Keratinocyte (primary cell): ENCODE results near the gene HOXA11. TPM values are rescaled to one million over a fixed set of nuclear protein-coding genes. Genes with fewer than 3 reads are reported as not detected.

Experiments used
- DNase-seq: peaks from one replicate; pipeline ENCODE4 v3.0.0-alpha.2; 2011; ENCODE audit warnings: low read depth, missing footprints, low spot score
- FAIRE-seq: peaks from 2 replicates; lab custom pipeline; 2011; peaks lifted over from hg19 to GRCh38; lab: Jason Lieb, UNC
- H2AFZ ChIP-seq: 2 replicates; pipeline ENCODE4 v1.6.0; 2012; ENCODE audit warnings: low read length, control low read depth, inconsistent platforms; ENCODE audit not compliant: control insufficient read depth
- H3K27ac ChIP-seq: 2 replicates; pipeline ENCODE4 v1.5.1; 2011; ENCODE audit warnings: low read length; ENCODE audit not compliant: control insufficient read depth, insufficient read depth
- H3K27me3 ChIP-seq: 3 replicates; pipeline ENCODE4 v1.6.0; 2011; ENCODE audit warnings: low read length; ENCODE audit not compliant: control insufficient read depth, insufficient read depth; ENCODE audit errors: extremely low read depth
- H3K36me3 ChIP-seq, 2 experiments: 2 replicates in 1 of 2; 3 replicates in 1 of 2; pipeline ENCODE4 v1.5.1; 2011; ENCODE audit warnings: low read length in 2 of 2, mild to moderate bottlenecking in 1 of 2; ENCODE audit not compliant: control insufficient read depth in 2 of 2, insufficient read depth in 2 of 2; ENCODE audit errors: extremely low read depth in 1 of 2
- H3K4me1 ChIP-seq: 3 replicates; pipeline ENCODE4 v1.5.1; 2011; ENCODE audit warnings: low read length; ENCODE audit not compliant: control insufficient read depth, insufficient read depth; ENCODE audit errors: extremely low read depth
- H3K4me2 ChIP-seq: 3 replicates; pipeline ENCODE4 v1.6.0; 2011; ENCODE audit warnings: low read depth, low read length; ENCODE audit not compliant: control insufficient read depth, insufficient read depth; ENCODE audit errors: extremely low read depth
- H3K4me3 ChIP-seq, 3 experiments: fragments of 200-600 bp in 1 of 3; sonication (generic) in 1 of 3; 2 replicates in 2 of 3; 3 replicates in 1 of 3; pipeline ENCODE4 v1.5.1; 2011 to 2016; ENCODE audit warnings: low read length in 3 of 3, mild to moderate bottlenecking in 3 of 3, control low read depth in 2 of 3, inconsistent platforms in 1 of 3, low read depth in 1 of 3, mixed read lengths in 1 of 3, mixed run types in 1 of 3, moderate library complexity in 1 of 3; ENCODE audit not compliant: control insufficient read depth in 2 of 3, insufficient read depth in 2 of 3; ENCODE audit errors: extremely low read depth in 1 of 3
- H3K79me2 ChIP-seq: 2 replicates; pipeline ENCODE4 v1.6.0; 2012; ENCODE audit warnings: low read length; ENCODE audit not compliant: control insufficient read depth, insufficient read depth
- H3K9ac ChIP-seq: 3 replicates; pipeline ENCODE4 v1.6.0; 2011; ENCODE audit warnings: low read length; ENCODE audit not compliant: control insufficient read depth, insufficient read depth; ENCODE audit errors: extremely low read depth
- H3K9me1 ChIP-seq: 3 replicates; pipeline ENCODE4 v1.6.0; 2011; ENCODE audit warnings: low read length; ENCODE audit not compliant: control insufficient read depth, insufficient read depth; ENCODE audit errors: extremely low read depth
- H3K9me3 ChIP-seq: 2 replicates; pipeline ENCODE4 v1.5.1; 2012; ENCODE audit warnings: low read depth, low read length; ENCODE audit not compliant: control insufficient read depth
- H4K20me1 ChIP-seq: 3 replicates; pipeline ENCODE4 v1.6.0; 2011; ENCODE audit warnings: low read length; ENCODE audit not compliant: control insufficient read depth, insufficient read depth; ENCODE audit errors: extremely low read depth
- CTCF ChIP-seq, 3 experiments: IDR thresholded peaks in 1 of 3; conservative IDR thresholded peaks in 1 of 3; optimal IDR thresholded peaks in 1 of 3; 2 replicates in 2 of 3; 3 replicates in 1 of 3; pipeline versions ENCODE3 to v1.5.1; 2011; ENCODE audit warnings: low read length in 3 of 3, mild to moderate bottlenecking in 3 of 3, moderate library complexity in 2 of 3, control low read depth in 1 of 3, inconsistent platforms in 1 of 3; ENCODE audit not compliant: insufficient read depth in 2 of 3; ENCODE audit errors: extremely low read depth in 1 of 3
- EZH2 ChIP-seq: IDR thresholded peaks from one replicate; pipeline ENCODE4 v1.6.1; 2012; ENCODE audit warnings: inconsistent platforms, mild to moderate bottlenecking, low read length, moderate library complexity
- dilution Hi-C: fragments of 300-500 bp; cut with MboI; formaldehyde crosslinking; loops from one replicate; pipeline ENCODE4 v1.7.0; 2020; ENCODE audit warnings: low sequenced_read_pairs; ENCODE audit not compliant: extremely low pct_ligation_motif_present
- polyA plus RNA-seq, 5 experiments: library from polyadenylated mRNA; depleted of rRNA in 3 of 5; stranded (reverse) in 3 of 5; stranded (forward) in 1 of 5; unstranded in 1 of 5; fragments of >200 nt; gene quantifications; 1 replicate in 1 of 5; 2 replicates in 3 of 5; 3 replicates in 1 of 5; pipeline versions ENCODE4 v1.2.1 to v1.2.3, GENCODE V29; 2011 to 2012; ENCODE audit warnings: missing spikeins in 2 of 5, low read depth in 1 of 5, low replicate concordance in 1 of 5

HOXA11 gene
- polyA plus RNA-seq, 1 donor (not counting 4 experiments of a cell fraction or from before 2014, with no cell fraction given), result 0.07 TPM

- Histone ChIP-seq H3K9me1 (no peaks in the 10 kb centered on the region), H3K79me2 (no peaks in the 10 kb centered on the region), H4K20me1 (peaks cover 13% of the 10 kb centered on the region), H3K4me1 (peaks cover 5% of the 10 kb centered on the region), H3K9me3 (no peaks in the 10 kb centered on the region), H3K36me3 (no peaks in the 10 kb centered on the region), H3K27ac (no peak overlapping the region), H2AFZ (no peak overlapping the region), H3K4me3 (no peak overlapping the region), H3K9ac (no peak overlapping the region), H3K4me2 (no peak overlapping the region), H3K27me3 (peaks cover 84% of the 10 kb centered on the region)
- no peak for FAIRE-seq
- DNase-seq, result no peak
- TF ChIP-seq CTCF (optimal IDR thresholded peaks at IDR 0.05 in 1 of 3, IDR thresholded peaks at IDR 0.05 in 1 of 3, conservative IDR thresholded peaks at IDR 0.05 in 1 of 3; ENCODE audit: extremely low read depth in 1 of 3, insufficient read depth in 2 of 3, low read length in 3 of 3) (no peak), EZH2 (peak; percentile 5)
- dilution Hi-C loops, result loop anchor here (25.0 kb wide), 1 partner anchor 376 kb away; no protein-coding TSS in a partner anchor
These were observed 26.8 kb upstream of the HOXA11 start for GRCh38 chr7:27211764-27212204.

GRCh38 chr7:27211084-27211446, 26.0 kb upstream of the HOXA11 start:
- Histone ChIP-seq H3K79me2 (no peaks in the 10 kb centered on the region), H4K20me1 (peaks cover 13% of the 10 kb centered on the region), H3K36me3 (no peaks in the 10 kb centered on the region), H3K4me2 (no peak overlapping the region), H3K9ac (no peak overlapping the region), H3K9me1 (no peaks in the 10 kb centered on the region), H3K27ac (no peak overlapping the region), H3K4me3 (no peak overlapping the region), H3K9me3 (no peaks in the 10 kb centered on the region), H2AFZ (no peak overlapping the region), H3K27me3 (peaks cover 84% of the 10 kb centered on the region), H3K4me1 (peaks cover 5% of the 10 kb centered on the region)
- FAIRE-seq (no peak), DNase-seq (no peak)
- dilution Hi-C loops, result loop anchor here (25.0 kb wide), 1 partner anchor 376 kb away; no protein-coding TSS in a partner anchor
- TF ChIP-seq EZH2 (no peak), CTCF (optimal IDR thresholded peaks at IDR 0.05 in 1 of 3, IDR thresholded peaks at IDR 0.05 in 1 of 3, conservative IDR thresholded peaks at IDR 0.05 in 1 of 3; ENCODE audit: extremely low read depth in 1 of 3, insufficient read depth in 2 of 3, low read length in 3 of 3) (no peak)
